GM21737 (cell line): ENCODE measurements around the gene EPG5.
"Not testable (repeated sequence)": the region's sequence is repeated elsewhere in the genome, so short reads cannot be mapped to it uniquely, and the experiment has no call there.

Source experiments
- ATAC-seq: cut with Tn5 transposase; IDR thresholded peaks from one replicate; pipeline ENCODE4 v1.9.1; 2021; ENCODE audit warnings: mild to moderate bottlenecking, moderate library complexity; ENCODE audit not compliant: unreplicated experiment

EPG5 gene

DNA sequence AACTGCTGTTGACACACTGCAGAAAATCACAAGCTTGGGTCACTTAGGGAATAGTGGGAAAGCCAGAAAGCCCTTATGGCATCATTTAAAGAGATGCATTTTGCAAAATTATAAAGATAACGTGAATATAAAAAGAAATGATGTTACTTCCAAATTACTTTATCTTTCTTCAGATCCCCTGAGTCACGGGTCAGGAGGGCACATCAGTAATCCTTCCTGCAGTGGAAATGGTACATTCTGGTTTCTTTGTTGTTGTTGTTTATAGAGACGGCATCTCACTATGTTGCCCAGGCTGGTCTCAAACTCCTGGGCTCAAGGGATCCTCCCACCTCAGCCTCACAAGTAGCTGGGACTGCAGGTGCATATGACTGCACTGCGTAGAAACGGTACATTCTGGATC is 9.8 kb upstream of the EPG5 start:
- no peak for ATAC-seq

DNA sequence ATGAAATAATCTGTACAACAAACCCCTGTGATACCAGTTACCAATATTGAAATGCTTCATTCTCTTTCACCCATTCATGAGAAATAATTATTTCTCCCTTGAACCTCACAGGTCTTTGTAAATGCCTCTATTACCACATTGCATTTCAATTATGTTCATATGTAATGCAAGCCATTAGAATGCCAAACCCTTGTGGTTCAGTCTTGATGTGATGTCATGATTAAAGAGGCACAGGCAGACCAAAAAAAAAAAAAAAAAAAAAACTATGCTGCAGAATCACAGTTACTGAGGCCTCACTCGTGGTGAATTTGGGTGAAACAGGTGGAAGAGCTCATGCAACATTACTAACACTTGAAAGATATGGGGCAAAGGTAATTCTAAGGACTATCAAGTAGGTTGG is 9.4 kb upstream of the EPG5 start:
- ATAC-seq: no peak

DNA sequence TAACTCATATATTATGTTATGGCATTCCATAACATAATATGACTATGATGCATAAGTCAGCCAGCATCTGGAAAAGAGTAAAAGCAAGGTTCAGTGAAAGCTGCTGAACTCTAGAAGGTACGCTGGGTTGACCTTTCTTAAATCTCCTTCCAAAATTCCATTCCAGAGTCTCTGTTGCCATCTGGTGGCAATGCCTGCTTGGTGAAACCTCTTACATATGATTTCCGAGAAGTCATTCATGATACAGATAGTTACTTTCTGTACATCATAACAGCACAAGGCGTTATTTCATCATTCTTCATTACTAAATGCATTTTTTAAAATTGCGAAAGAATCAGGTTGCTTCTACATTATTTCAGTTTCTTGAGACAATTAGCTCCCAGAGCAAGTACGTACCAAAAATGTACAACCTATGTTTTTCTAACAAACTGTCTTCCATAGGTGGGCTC is 7.0 kb upstream of the EPG5 start:
- no peak for ATAC-seq

DNA sequence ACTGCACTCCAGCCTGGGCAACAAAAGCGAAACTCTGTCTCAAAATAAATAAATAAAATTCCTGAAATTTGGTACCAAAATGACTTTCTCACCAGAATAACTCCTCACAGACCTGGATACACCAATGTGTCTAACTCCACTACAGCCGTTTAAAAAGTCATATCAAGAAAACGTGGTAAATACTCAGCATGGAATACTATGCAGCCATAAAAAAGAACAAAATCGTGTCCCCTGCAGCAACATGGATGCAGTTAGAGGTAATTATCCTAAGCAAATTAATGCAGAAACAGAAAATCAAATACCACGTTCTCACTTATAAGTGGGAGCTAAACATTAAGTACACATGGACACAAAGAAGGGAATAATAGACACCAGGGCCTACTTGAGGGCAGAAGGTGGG is 2.2 kb downstream of the EPG5 start:
- not testable (repeated sequence) for ATAC-seq

DNA sequence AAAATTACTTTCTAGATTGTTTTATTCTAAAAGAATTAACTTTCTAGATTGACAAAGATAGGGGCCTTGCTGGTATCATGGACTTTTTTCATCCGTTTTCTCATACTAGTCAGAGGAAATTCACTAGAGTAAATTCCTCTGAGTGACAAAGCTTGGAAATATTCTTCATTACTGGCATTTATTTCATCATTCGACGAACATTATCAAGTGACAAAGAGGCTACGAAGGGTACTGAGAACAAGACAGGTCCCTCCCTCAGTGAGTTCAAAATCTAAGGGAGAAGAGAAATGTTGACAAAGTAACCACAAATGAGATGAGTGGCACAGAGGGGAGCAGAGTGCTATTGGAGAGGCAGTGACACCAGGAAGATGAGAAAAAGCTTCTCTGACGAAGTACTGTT is 4.3 kb downstream of the EPG5 start:
- ATAC-seq: no peak

DNA sequence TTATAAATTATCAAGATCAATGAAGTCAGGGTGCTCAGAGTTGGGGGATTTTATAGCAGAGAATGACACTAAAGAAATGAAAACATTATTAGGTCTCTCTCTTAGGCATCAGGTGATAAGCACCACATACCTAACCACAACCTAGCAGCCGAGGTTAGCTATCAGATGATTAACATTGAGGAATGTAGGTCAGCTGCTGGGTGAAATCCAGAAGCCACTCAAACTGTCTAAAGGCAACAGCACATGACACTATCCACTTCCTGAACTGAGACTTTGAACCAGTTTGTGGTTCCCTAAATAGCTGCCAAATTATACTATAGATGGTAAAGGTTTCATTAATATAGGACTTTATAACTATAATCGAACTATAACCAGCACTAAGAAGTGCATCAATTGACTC is 4.7 kb downstream of the EPG5 start:
- no peak for ATAC-seq

DNA sequence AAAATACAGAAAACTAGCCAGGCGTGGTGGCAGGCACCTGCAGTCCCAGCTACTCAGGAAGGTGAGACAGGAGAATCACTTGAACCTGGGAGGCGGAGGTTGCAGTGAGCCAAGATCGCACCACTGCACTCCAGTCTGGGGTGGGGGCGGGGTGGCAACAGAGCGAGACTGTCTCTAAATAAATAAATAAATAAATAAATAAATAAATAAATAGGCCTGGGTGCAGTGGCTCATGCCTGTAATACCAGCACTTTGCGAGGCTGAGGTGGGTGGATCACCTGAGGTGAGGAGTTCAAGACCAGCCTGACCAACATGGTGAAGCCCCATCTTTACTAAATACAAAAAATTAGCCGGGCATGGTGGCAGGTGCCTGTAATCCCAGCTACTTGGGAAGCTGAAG is 7.6 kb downstream of the EPG5 start:
- not testable (repeated sequence) for ATAC-seq

DNA sequence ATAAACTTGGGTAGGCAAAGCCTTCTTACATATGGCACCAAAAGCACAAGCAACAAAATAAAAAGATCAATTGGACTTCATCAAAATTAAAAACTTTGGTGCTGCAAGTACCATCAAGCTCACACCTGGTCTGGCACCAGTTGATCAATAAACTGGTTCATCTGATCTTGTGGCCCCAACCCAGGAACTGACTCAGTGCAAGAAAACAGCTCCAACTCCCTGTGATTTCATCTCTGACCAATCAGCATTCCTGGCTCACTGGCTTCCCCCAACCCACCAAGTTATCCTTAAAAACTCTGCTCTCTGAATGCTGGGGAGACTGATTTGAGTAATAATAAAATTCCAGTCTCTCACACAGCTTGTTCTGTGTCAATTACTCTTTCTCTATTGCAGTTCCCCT is 8.4 kb downstream of the EPG5 start:
- no peak for ATAC-seq

DNA sequence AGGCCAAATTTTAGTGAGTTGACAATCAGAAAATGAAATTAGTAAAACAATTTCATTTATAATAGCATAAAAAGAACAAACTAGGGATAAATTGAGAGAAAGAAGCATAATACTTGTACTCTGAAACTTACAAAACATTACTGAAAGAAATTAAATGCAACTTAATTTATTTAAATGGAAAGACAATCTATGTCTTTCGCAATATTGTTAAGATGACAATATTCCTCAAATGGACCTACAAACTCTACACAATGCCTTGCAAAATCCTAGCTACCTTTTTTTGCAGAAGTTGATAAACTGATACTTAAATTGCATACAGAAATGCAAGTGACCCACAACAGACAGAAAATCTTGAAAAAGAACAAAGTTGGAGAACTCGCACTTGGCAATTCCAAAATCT is 9.1 kb downstream of the EPG5 start:
- ATAC-seq: no peak

DNA sequence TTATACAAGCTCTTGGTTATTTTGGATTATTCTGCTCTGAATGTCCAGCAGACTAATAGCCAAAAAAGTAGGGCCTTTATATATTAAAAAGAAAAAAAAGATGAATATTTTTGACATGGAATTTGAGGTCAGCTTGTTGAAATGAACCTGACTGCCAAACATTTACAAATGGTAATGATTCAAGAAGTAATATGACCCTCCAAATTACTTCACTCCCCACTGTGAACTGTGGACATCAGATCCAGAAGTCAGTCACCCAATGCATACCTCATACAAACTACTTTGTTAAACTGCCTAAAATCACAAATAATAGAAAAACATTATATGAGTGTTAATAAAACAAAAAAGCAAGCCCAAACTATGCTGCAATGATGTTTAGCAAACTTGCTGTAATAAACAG is 10.0 kb downstream of the EPG5 start:
- ATAC-seq: no peak

DNA sequence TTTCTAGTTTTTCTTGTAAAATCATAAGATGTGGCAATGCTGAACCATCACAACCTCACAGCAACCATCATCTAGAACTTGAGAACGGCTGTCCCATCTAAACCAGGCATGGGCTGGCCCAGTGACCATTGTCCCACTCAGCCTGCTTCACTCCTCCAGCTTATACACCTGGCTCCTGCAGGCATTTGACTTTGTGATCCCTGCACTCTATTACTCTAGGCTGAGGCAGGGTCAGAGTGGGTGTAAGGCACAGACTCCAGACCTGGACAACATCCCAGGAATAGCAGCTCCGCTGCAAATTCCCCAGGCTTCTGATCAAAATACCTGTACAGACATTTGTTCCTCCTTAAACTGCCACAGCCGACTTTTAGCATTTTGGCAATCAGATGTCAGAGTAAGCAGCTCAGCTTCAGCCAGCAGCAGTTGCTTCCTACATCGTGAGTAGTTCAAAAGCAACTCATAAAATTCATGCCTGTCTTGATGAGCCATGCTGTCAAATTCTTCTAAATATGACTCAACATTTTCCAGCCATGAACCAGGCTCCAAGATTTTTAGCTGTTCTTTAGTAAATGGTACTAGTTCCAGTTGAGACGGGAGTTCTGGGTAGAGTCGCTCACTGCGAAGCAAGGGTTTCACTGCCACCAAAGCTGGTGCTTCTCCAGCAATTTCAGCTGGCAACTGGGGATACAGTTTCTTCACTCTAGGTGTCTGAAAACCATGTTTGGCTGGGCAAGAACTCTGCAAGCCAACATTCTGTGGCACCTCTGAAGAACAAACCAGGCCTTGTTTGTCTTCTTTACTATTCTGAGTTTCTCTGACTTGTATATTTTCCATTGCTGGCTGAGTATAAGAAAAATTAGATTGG is 12.8 kb downstream of the EPG5 start:
- ATAC-seq: no peak

DNA sequence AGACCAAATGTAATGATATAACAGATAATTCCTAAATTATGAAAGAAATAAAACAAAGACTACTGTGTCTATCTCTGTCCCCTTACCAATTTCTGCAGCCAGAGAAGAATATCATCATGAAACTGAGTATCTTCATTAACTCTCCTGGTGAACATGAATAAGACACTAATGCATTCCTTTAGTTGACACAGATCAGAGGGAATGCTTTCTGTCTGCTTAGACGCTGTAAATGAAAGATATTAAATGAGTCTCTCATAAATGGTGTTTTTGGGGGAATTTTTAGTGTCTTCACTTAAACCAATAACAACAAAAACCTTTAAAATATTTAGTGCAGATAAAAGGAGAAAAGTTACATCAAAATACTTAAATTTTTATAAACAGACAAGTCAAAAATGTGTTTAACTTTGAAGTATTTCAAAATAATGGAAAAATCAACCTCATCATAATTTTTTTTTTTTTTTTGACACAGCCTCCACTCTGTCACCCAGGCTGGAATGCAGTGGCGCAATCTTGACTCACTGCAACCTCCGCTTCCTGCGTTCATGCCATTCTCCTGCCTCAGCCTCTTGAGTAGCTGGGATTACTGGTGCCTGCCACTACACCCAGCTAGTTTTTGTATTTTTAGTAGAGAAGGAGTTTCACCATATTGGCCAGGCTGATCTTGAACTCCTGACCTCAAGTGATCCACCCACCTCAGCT is 16.0 kb downstream of the EPG5 start:
- ATAC-seq: no peak

DNA sequence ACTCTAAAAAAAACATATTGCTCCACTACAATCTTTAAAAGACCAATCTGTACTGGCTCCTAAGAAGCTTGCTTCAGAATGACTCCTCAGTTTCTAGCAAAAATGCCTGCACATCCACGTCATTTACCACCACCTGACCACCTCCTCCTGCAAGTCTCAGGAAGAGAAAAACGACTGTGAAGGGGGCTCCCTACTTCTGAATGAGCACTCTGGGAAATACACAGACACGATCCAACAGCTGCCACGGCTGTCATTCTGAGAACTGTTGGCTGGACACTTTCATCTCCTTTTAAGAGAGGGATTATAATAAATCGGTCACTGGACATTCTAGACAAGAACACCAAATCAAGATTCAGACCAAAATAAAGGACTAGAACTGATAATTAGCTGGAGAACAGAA is 21.5 kb downstream of the EPG5 start:
- no peak for ATAC-seq

DNA sequence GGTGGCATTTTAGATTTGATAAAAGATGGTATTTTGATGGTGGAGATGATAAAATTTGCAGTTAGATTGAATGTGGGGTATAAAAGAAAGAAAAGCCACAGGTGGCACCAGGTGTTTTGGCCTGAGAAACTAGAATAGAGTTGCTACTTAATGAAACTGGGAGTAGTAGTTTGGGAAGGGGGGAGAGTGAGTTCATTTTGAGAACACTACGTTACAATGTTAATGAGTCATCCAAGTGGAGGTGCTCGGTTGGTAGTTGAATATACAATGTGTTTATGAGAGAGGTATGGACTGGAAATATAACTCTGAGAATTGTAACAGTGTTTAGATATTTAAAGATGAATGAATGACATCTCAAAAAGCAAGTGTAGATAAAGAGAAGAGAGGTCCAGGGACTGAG is 26.4 kb downstream of the EPG5 start:
- no peak for ATAC-seq

DNA sequence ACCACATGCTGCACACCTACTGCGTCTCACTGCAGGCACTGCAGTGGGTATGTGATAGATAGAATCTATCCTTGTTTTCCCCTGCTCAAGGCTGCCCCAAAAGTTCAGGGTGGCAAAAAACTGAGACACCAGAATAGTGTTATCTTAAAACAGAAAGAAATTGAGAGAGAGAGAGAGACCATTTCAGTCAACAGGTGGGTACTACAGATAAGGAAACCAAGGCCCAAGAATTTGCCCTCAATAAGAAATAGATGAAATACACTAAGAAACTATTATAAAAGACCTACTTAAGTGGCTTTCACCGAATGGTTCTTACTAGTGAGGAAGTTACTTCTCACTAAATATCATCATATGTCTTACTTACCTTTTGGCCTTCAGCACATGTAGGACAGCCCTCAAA is 27.9 kb downstream of the EPG5 start:
- ATAC-seq: no peak

DNA sequence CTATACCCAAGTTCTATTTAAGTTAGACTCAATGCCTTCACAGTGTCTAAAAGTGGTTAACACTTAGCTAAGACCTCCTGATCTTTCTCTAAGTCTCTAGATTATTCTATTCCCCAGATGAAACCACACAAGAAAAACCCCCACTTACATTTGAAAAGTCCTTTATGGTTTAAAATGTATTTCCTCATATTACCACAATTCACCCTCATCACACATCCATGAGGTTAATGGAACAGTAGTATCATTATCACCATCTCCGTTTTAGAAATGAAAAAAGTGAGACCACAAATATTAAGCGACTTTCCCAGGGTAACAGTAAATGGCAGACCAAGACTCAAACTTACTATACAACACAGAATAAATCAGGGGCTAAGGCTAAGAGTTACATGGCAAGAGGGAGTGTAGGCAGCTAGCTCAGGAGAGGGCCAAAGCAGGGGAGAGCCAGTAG is 28.6 kb downstream of the EPG5 start:
- no peak for ATAC-seq

DNA sequence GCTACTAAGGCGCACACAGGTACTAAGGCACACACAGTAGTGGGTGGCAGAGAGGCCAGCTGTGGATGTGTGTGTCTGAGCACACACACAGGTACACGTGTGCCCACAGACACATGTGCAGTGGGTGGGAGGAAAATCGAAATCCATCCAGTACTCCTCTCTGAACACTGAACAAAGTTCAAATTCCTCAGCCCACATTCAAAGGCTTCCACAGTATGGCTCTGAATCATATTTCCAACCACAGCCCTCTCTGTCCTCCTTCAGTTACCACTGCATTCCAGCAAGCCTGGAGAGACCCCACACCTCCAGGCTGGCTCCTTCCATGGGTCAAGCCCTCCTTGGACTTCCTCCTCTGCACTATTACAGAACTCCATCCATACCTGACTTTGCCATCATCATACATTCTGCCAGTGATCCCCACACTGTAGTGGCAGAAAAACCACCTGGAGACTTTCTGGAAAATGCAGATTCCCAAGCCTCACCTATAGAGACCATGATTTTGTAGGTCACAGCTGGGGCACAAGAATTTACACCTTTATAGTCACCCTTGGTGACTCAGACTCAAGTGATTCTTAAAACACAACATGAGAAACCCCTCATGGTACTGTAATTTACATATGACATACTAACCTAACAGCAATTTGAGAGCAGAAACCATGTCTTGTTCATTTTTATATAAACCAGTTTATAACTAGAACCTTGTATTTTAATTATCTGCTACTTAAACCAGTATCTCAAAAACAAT is 31.4 kb downstream of the EPG5 start:
- ATAC-seq: no peak

DNA sequence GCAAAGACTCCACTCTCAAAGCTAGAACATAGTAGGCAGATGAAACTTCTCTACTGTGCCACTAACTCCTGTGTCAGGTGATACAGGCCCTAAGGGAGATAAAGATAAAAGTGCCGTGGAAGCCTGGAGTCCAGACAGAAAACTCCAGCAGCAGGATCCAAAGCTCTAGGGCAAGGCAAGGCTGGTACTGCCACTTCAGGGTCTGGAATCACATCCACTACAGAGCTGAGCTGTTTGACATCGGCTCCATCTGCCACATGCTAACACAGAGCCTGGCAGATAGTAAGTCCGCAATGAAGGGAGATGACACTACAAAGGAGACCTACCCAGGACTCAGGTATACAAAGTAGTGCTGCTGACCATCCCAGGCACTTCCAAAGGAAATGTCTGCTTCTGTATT is 34.4 kb downstream of the EPG5 start:
- ATAC-seq: no peak

DNA sequence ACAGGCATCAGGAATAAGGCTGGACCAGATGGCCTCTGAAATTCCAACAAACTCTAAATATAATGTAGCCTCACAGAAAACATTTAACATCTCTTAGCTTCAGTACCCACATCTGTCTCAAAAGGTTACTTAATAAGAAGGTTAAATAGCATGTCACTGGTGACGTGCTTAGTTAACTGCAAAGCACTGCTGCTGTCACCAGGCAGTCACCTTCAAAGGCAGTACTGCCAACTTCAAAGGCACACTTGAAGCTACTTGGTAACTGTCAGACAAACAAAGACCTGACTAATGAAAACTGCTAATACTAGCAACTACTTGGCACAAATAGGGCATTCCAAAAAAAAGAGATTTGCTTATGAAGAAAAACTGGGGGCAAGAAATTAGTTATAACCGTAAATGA is 36.2 kb downstream of the EPG5 start:
- no peak for ATAC-seq

DNA sequence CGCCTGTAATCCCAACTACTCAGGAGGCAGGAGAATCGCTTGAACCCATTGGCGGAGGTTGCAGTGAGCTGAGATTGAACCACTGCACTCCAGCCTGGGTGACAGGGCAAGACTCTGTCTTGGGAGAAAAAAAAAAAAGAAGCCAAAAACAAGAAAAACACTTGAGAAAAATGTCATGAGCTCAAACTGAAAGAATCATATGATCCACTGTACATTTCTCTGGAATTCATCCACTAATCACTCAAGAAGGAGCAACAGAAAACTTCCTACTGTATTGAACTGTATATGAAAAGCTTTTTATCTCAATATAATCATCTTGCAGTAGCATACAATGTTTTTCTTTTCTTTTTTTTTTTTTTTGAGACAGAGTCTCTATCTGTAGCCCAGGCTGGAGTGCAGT is 40.4 kb downstream of the EPG5 start:
- ATAC-seq: no peak

DNA sequence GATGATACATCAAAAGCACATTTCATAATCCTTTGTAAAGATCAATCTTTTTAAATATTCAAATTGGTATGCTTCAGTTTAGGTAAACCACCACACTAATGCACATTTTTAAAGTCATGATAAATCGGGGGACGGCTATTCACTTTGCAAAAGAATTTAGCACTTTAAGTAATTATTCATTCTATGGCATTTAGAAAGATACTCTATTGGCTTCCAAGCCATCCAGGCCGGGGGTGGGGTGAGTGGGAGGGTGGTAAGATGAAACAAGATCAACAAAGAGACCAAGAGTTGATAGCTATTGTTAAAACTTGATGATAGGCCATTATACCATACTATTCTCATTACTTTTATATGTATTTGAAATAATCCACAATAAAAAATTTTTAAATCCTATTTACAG is 41.0 kb downstream of the EPG5 start:
- no peak for ATAC-seq

DNA sequence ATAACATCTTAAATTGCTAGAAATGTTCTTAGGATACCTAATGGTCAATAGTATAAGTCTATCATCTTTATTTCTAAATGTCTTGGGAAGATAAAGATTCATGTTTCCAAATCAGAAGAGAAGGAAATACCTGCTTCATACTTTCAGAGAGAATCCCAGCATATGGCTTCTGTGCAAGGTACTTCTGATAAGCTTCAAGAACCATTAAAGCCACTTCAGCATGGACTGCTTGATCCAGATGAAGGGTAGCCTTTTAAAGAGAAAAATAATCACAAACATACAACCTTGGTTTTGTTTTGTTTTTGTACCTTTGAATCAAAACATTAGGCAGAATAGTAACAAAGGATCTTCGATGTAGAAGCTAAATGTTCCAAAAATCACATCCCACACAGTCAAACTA is 44.0 kb downstream of the EPG5 start:
- no peak for ATAC-seq
